ENCODE results near the gene TFF3.

- no peak for TF ChIP-seq EZH2 (IDR thresholded peaks at IDR 0.05; ENCODE audit: borderline replicate concordance)
- TF ChIP-seq, protein P1, sequence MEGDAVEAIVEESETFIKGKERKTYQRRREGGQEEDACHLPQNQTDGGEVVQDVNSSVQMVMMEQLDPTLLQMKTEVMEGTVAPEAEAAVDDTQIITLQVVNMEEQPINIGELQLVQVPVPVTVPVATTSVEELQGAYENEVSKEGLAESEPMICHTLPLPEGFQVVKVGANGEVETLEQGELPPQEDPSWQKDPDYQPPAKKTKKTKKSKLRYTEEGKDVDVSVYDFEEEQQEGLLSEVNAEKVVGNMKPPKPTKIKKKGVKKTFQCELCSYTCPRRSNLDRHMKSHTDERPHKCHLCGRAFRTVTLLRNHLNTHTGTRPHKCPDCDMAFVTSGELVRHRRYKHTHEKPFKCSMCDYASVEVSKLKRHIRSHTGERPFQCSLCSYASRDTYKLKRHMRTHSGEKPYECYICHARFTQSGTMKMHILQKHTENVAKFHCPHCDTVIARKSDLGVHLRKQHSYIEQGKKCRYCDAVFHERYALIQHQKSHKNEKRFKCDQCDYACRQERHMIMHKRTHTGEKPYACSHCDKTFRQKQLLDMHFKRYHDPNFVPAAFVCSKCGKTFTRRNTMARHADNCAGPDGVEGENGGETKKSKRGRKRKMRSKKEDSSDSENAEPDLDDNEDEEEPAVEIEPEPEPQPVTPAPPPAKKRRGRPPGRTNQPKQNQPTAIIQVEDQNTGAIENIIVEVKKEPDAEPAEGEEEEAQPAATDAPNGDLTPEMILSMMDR (IDR thresholded peaks at IDR 0.05; ENCODE audit: poor library complexity), result no peak
These were observed 35.2 kb upstream of the TFF3 start for GRCh38 chr21:42350318-42350910.
